GM12878 (cell line): Measurements from ENCODE around the gene NAA60. TPM values are rescaled to one million over a fixed set of nuclear protein-coding genes. Genes with fewer than 3 reads are reported as not detected.
A peak's percentile ranks its signal among the peaks of the same experiment; 100 is the strongest.

Experiments
- ATAC-seq: fragments of 200-7000 bp; cut with Tn5 transposase; 3 replicates; pipeline ENCODE4 v1.9.1; 2020; ENCODE audit warnings: mild to moderate bottlenecking, moderate library complexity
- BruUV-seq: library from RNA; stranded (reverse); fragments of 400-500 nt; replicated peaks from 2 replicates; lab custom pipeline; 2021; lab: Mats Ljungman, UMichigan
- CTCF ChIA-PET: fragments of 300-600 bp; sonication (Branson Sonifier 250); formaldehyde crosslinking; extraction: SDS; loops from one replicate; lab custom pipeline; 2021; ENCODE audit warnings: inconsistent platforms; lab: Yijun Ruan, JAX
- POLR2A ChIA-PET: fragments of 350-600 bp; formaldehyde crosslinking; extraction: SDS; loops from one replicate; lab custom pipeline; 2021; ENCODE audit warnings: inconsistent platforms; lab: Charles Lee
- RAD21 ChIA-PET: fragments of 300-600 bp; sonication (Branson Sonifier 250); formaldehyde crosslinking; loops from one replicate; lab custom pipeline; 2023; ENCODE audit warnings: antibody characterized with exemption; ENCODE audit not compliant: unreplicated experiment; lab: Charles Lee
- SMC1A ChIA-PET: fragments of 300-600 bp; sonication (Branson Sonifier 250); formaldehyde crosslinking; loops from one replicate; lab custom pipeline; 2023; ENCODE audit not compliant: unreplicated experiment, uncharacterized antibody; lab: Charles Lee
- DNase-seq: peaks from one replicate; pipeline ENCODE4 v3.0.0-alpha.2; 2011; ENCODE audit warnings: low read depth, low spot score
- FAIRE-seq: peaks from 3 replicates; lab custom pipeline; 2011; peaks lifted over from hg19 to GRCh38; lab: Jason Lieb, UNC
- H2AFZ ChIP-seq: 2 replicates; pipeline ENCODE4 v1.6.0; 2011; ENCODE audit warnings: low read depth, low read length, control low read depth; ENCODE audit not compliant: control insufficient read depth
- H3K27ac ChIP-seq: 2 replicates; pipeline ENCODE4 v1.5.1; 2011; ENCODE audit warnings: control low read depth; ENCODE audit not compliant: control insufficient read depth, insufficient read depth
- H3K27me3 ChIP-seq, 2 experiments: replicated peaks in 1 of 2; 2 replicates each; pipeline versions ENCODE4 v1.6.0 to v1.6.1; 2011; ENCODE audit warnings: low read length in 1 of 2; ENCODE audit not compliant: control insufficient read depth in 2 of 2, insufficient read depth in 2 of 2
- H3K36me3 ChIP-seq, 2 experiments: 2 replicates each; pipeline ENCODE4 v1.5.1; 2011; ENCODE audit warnings: low read length in 1 of 2; ENCODE audit not compliant: control insufficient read depth in 2 of 2, insufficient read depth in 2 of 2
- H3K4me1 ChIP-seq: 2 replicates; pipeline ENCODE4 v1.6.1; 2011; ENCODE audit warnings: mild to moderate bottlenecking, low read length, moderate library complexity, mixed read lengths; ENCODE audit not compliant: control insufficient read depth, insufficient read depth
- H3K4me2 ChIP-seq: 2 replicates; pipeline ENCODE4 v1.6.0; 2011; ENCODE audit warnings: control low read depth; ENCODE audit not compliant: control insufficient read depth, insufficient read depth
- H3K4me3 ChIP-seq: fragments of 200-600 bp; sonication (generic); 2 replicates; pipeline ENCODE4 v1.5.1; 2016
- H3K79me2 ChIP-seq: 2 replicates; pipeline ENCODE4 v1.6.0; 2011; ENCODE audit warnings: low read length; ENCODE audit not compliant: control insufficient read depth, insufficient read depth
- H3K9ac ChIP-seq: 2 replicates; pipeline ENCODE4 v1.8.0; 2011; ENCODE audit warnings: low read length, control low read depth, mixed read lengths; ENCODE audit not compliant: control insufficient read depth, insufficient read depth
- H3K9me3 ChIP-seq: replicated peaks from 3 replicates; pipeline ENCODE4 v1.5.1; 2011; ENCODE audit warnings: mild to moderate bottlenecking, low read length; ENCODE audit not compliant: control insufficient read depth, insufficient read depth
- H4K20me1 ChIP-seq: 2 replicates; pipeline ENCODE4 v1.6.0; 2011; ENCODE audit not compliant: control insufficient read depth, insufficient read depth
- CTCF ChIP-seq, 3 experiments: IDR thresholded peaks in 2 of 3; conservative IDR thresholded peaks in 1 of 3; 2 replicates each; pipeline ENCODE4 v1.5.1; 2011; ENCODE audit warnings: low read depth in 3 of 3, low read length in 3 of 3, mild to moderate bottlenecking in 3 of 3, control low read depth in 2 of 3, moderate library complexity in 2 of 3, inconsistent platforms in 1 of 3, mixed read lengths in 1 of 3; ENCODE audit not compliant: control insufficient read depth in 2 of 3, insufficient read depth in 1 of 3; ENCODE audit errors: extremely low read depth in 1 of 3
- MTA3 ChIP-seq: IDR thresholded peaks from 2 replicates; pipeline ENCODE4 v1.6.1; 2012; ENCODE audit warnings: low read length, inconsistent platforms, borderline replicate concordance
- PKNOX1 ChIP-seq: fragments of 450-650 bp; IDR thresholded peaks from 2 replicates; pipeline ENCODE4 v1.6.1; 2016; ENCODE audit warnings: mild to moderate bottlenecking
- RAD21 ChIP-seq: IDR thresholded peaks from 2 replicates; pipeline ENCODE4 v1.6.1; 2011; ENCODE audit warnings: mild to moderate bottlenecking, low read depth, low read length, moderate library complexity; ENCODE audit not compliant: insufficient read depth
- RUNX3 ChIP-seq: IDR thresholded peaks from 2 replicates; pipeline ENCODE4 v1.6.1; 2012; ENCODE audit warnings: low read length, inconsistent platforms
- WGBS: methylation state at CpG from one replicate; pipeline ENCODE4 v1.1.6; 2016; ENCODE audit warnings: low lambda C conversion rate; ENCODE audit not compliant: insufficient replicate concordance, insufficient coverage; ENCODE audit errors: missing lambda C conversion rate; 5-methylcytosine and 5-hydroxymethylcytosine counted together
- in situ Hi-C: fragments of 300-500 bp; cut with MboI; formaldehyde crosslinking; loops from 9 replicates; pipeline ENCODE4 v1.14.3; 2018; ENCODE audit warnings: mixed read lengths
- intact Hi-C: fragments of 100-400 bp; cut with micrococcal nuclease; formaldehyde crosslinking; loops from one replicate; pipeline ENCODE4 v1.14.2; 2022; ENCODE audit not compliant: unreplicated experiment
- polyA plus RNA-seq, 11 experiments: library from polyadenylated mRNA; depleted of rRNA in 4 of 11; unstranded in 6 of 11; stranded (reverse) in 5 of 11; fragments of >200 nt; fragmentation: Nextera tagmentation in 4 of 11; fragmentation: Illumina TruSeq in 1 of 11; extraction: Ambion mirVana in 4 of 11; extraction: Trizol in 1 of 11; gene quantifications; 1 replicate in 1 of 11; 2 replicates in 10 of 11; pipeline versions ENCODE4 v1.2.1 to v1.2.3, GENCODE V29; 2011 to 2016; ENCODE audit warnings: inconsistent platforms in 2 of 11, missing spikeins in 2 of 11, low read depth in 1 of 11
- total RNA-seq, 4 experiments: library from RNA; depleted of rRNA in 3 of 4; stranded (reverse); fragments of >200 nt in 3 of 4; fragmentation: Illumina TruSeq in 1 of 4; extraction: Trizol in 1 of 4; gene quantifications; 2 replicates each; pipeline versions ENCODE4 v1.2.1 to v1.2.3, GENCODE V29; 2013 to 2021
- TF ChIP-seq, protein P1 (sequence below): IDR thresholded peaks from 2 replicates; pipeline ENCODE4 v1.6.1; 2012; ENCODE audit warnings: low read depth, low read length, improper control_type of control experiment

The NAA60 gene
- total and polyA plus RNA-seq, 10 of the 15 experiments (the other 5 are each of a cell fraction or from before 2014, with no cell fraction given), result 6.2 to 43.1 (median 34.6) TPM

DNA sequence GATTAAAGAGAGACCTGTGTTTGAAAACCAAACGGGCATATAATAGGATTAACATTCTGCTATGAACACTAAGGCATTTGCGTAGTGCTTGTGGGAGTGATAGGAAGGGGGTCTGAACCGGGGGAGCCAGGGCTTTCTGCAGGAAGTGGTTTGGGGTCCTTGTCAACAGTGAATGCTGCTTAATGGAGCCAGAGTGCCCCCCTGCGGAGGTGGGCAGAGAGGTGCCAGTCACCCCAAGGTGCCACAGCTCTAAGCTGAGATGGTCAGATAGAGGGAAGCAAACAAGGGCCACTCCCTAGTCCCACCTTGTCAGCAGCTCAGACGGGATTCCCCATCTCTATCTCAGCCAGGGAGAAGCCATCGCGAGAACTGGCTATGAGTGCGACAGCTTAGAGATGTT lies 17.7 kb downstream of the NAA60 start (continued):
- TF ChIP-seq, protein P1, sequence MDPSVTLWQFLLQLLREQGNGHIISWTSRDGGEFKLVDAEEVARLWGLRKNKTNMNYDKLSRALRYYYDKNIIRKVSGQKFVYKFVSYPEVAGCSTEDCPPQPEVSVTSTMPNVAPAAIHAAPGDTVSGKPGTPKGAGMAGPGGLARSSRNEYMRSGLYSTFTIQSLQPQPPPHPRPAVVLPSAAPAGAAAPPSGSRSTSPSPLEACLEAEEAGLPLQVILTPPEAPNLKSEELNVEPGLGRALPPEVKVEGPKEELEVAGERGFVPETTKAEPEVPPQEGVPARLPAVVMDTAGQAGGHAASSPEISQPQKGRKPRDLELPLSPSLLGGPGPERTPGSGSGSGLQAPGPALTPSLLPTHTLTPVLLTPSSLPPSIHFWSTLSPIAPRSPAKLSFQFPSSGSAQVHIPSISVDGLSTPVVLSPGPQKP, result no peak
- peak; percentile 45; the same call in 1 of the 2 replicates for TF ChIP-seq PKNOX1
- peak; percentile 29 to 60 (median 46) for TF ChIP-seq CTCF (IDR thresholded peaks at IDR 0.05 in 2 of 3, conservative IDR thresholded peaks at IDR 0.05 in 1 of 3; ENCODE audit: control insufficient read depth in 2 of 3, extremely low read depth in 1 of 3, insufficient read depth in 1 of 3, low read depth in 3 of 3, low read length in 3 of 3)
- TF ChIP-seq RAD21, result peak; percentile 33; the same call in 1 of the 2 replicates

DNA sequence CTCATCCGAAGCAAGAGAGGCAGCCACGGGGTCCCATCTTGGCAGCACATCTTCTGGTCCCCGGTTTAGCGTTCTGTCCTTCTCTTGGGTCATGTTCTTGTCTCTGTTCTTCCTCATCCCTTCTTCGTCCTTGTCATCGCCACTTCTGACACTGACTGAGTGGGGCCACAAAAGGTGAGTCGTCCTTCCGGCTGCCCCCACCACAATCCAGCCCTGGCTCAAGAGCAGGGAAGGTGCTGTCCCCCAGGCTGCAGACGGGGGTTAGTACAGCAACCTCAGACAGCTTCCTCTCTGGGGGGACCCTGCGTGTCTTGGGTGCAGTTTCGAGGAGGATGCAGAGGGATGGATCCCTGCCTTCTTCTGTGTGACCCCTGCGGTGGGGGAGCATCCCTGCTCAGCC lies 21.8 kb downstream of the NAA60 start:
- Histone ChIP-seq H3K9me3 (no peaks in the 10 kb centered on the region; the same call in 2 of the 3 replicates), H2AFZ (no peak overlapping the region), H3K79me2 (peaks cover 71% of the 10 kb centered on the region), H3K4me2 (no peak overlapping the region), H3K4me3 (no peak overlapping the region), H3K4me1 (peaks cover 9% of the 10 kb centered on the region), H3K27me3 (no peaks in the 10 kb centered on the region), H3K27ac (no peak overlapping the region), H3K9ac (no peak overlapping the region), H4K20me1 (peaks cover 2% of the 10 kb centered on the region; the same call in 1 of the 2 replicates), H3K36me3 (peaks cover 2 to 12% of the 10 kb centered on the region in 2 experiments)
- no TSS peak for BruUV-seq
- ChIA-PET RAD21 (no interaction called here), SMC1A (no interaction called here), POLR2A (no interaction called here), CTCF (interaction anchor here (1.6 kb wide), 1 partner anchor 198 kb away, joined by 5 read pairs; no protein-coding TSS in a partner anchor)
- TF ChIP-seq MTA3 (no peak), RUNX3 (no peak)
- intact Hi-C loops (no loop called here), in situ Hi-C loops (no loop called here)
- FAIRE-seq (no peak), DNase-seq (no peak), ATAC-seq (no peak)
- 89% methylated on average over 12 of the region's 12 CpGs for WGBS
